HCT116 (cell line): ENCODE results near the gene TIMM13. TPM values are rescaled to one million over a fixed set of nuclear protein-coding genes. Genes with fewer than 3 reads are reported as not detected.

Experiments used
- ATAC-seq: fragments of 200-7000 bp; cut with Tn5 transposase; 2 replicates; pipeline ENCODE4 v1.9.1; 2020; ENCODE audit warnings: mild to moderate bottlenecking, moderate library complexity
- BruUV-seq: library from RNA; stranded (reverse); fragments of 400-500 nt; replicated peaks from 2 replicates; lab custom pipeline; 2021; lab: Mats Ljungman, UMichigan
- CTCF ChIA-PET: fragments of 300-600 bp; sonication (Branson Sonifier 250); formaldehyde crosslinking; loops from one replicate; lab custom pipeline; 2021; ENCODE audit warnings: antibody characterized with exemption; lab: Charles Lee
- POLR2A ChIA-PET: fragments of 300-600, 350-600 bp; sonication (Branson Sonifier 250); formaldehyde crosslinking; loops from one replicate; lab custom pipeline; 2021; ENCODE audit warnings: antibody characterized with exemption; lab: Charles Lee
- RAD21 ChIA-PET, 2 experiments: fragments of 300-600 bp; sonication (Branson Sonifier 250); formaldehyde crosslinking; loops; one replicate each; lab custom pipeline; 2023; ENCODE audit warnings: low total read pairs in 2 of 2; ENCODE audit not compliant: uncharacterized antibody in 2 of 2, unreplicated experiment in 2 of 2, low non-redundant PET in 1 of 2; lab: Charles Lee
- DNase-seq: peaks from one replicate; pipeline ENCODE4 v3.0.0-alpha.2; 2010; ENCODE audit warnings: low read depth, low spot score
- H2AFZ ChIP-seq: fragments of 200-600 bp; shearing (Covaris generic), sonication (generic); 2 replicates; pipeline ENCODE4 v1.6.1; 2017; ENCODE audit warnings: low read depth, mixed run types, mixed read lengths, antibody characterized with exemption, low read length; ENCODE audit not compliant: poor library complexity, severe bottlenecking
- H3K27ac ChIP-seq: 2 replicates; pipeline ENCODE4 v1.5.1; 2012; ENCODE audit warnings: low read depth, low read length
- H3K27me3 ChIP-seq: fragments of 200-600 bp; sonication (generic); 2 replicates; pipeline ENCODE4 v1.6.1; 2016; ENCODE audit warnings: mixed run types, low read length, mixed read lengths; ENCODE audit not compliant: insufficient read depth
- H3K36me3 ChIP-seq, 2 experiments: fragments of 200-500 bp in 1 of 2; fragments of 200-600 bp in 1 of 2; sonication (Bioruptor generic) in 1 of 2; sonication (generic) in 1 of 2; 2 replicates each; pipeline versions ENCODE4 v1.5.1 to v1.6.1; 2014 to 2016; ENCODE audit warnings: low read length in 2 of 2, inconsistent platforms in 1 of 2, mixed read lengths in 1 of 2, mixed run types in 1 of 2; ENCODE audit not compliant: insufficient read depth in 2 of 2, control insufficient read depth in 1 of 2
- H3K4me1 ChIP-seq, 2 experiments: fragments of 200-600 bp in 1 of 2; sonication (generic) in 1 of 2; 2 replicates each; pipeline versions ENCODE4 v1.5.1 to v1.6.1; 2012 to 2017; ENCODE audit warnings: low read length in 2 of 2, inconsistent platforms in 1 of 2, mild to moderate bottlenecking in 1 of 2, mixed read lengths in 1 of 2, mixed run types in 1 of 2, moderate library complexity in 1 of 2; ENCODE audit not compliant: insufficient read depth in 2 of 2, control insufficient read depth in 1 of 2
- H3K4me2 ChIP-seq: fragments of 200-600 bp; sonication (generic); 2 replicates; pipeline ENCODE4 v1.6.1; 2017; ENCODE audit warnings: mixed run types, low read length, mixed read lengths
- H3K4me3 ChIP-seq, 2 experiments: fragments of 200-600 bp in 1 of 2; sonication (generic) in 1 of 2; replicated peaks in 1 of 2; 2 replicates each; pipeline ENCODE4 v1.5.1; 2011 to 2016; ENCODE audit warnings: low read length in 2 of 2, control low read depth in 1 of 2, low read depth in 1 of 2, mild to moderate bottlenecking in 1 of 2, mixed read lengths in 1 of 2, mixed run types in 1 of 2
- H3K79me2 ChIP-seq: fragments of 200-600 bp; sonication (generic); 2 replicates; pipeline ENCODE4 v1.6.1; 2017; ENCODE audit warnings: mild to moderate bottlenecking, mixed run types, low read length, moderate library complexity, mixed read lengths; ENCODE audit not compliant: insufficient read depth
- H3K9ac ChIP-seq: fragments of 200-600 bp; sonication (generic); 2 replicates; pipeline ENCODE4 v1.6.1; 2016; ENCODE audit warnings: low read length, mixed read lengths
- H3K9me2 ChIP-seq: fragments of 200-600 bp; sonication (generic), shearing (Covaris generic); 2 replicates; pipeline ENCODE4 v1.6.1; 2017; ENCODE audit warnings: mixed run types, mild to moderate bottlenecking, moderate library complexity; ENCODE audit not compliant: insufficient read depth
- H3K9me3 ChIP-seq, 2 experiments: fragments of 200-500 bp in 1 of 2; fragments of 200-600 bp in 1 of 2; sonication (Bioruptor generic) in 1 of 2; sonication (generic) in 1 of 2; 2 replicates each; pipeline ENCODE4 v1.6.1; 2014 to 2017; ENCODE audit warnings: low read length in 2 of 2, mixed read lengths in 2 of 2, inconsistent platforms in 1 of 2, low read depth in 1 of 2, mild to moderate bottlenecking in 1 of 2, mixed run types in 1 of 2, moderate library complexity in 1 of 2; ENCODE audit not compliant: control insufficient read depth in 1 of 2, insufficient read depth in 1 of 2
- H4K20me1 ChIP-seq: fragments of 200-600 bp; sonication (generic), shearing (Covaris generic); 2 replicates; pipeline ENCODE4 v1.6.1; 2017; ENCODE audit warnings: mixed run types, mild to moderate bottlenecking, moderate library complexity; ENCODE audit not compliant: insufficient read depth
- CTCF ChIP-seq, 3 experiments: fragments of 200-600 bp in 1 of 3; sonication (generic) in 1 of 3; IDR thresholded peaks in 2 of 3; conservative IDR thresholded peaks in 1 of 3; 2 replicates each; pipeline ENCODE4 v1.5.1; 2012 to 2017; ENCODE audit warnings: low read depth in 2 of 3, low read length in 2 of 3, antibody characterized with exemption in 1 of 3, borderline replicate concordance in 1 of 3, control low read depth in 1 of 3, mild to moderate bottlenecking in 1 of 3, mixed read lengths in 1 of 3, mixed run types in 1 of 3, moderate library complexity in 1 of 3; ENCODE audit not compliant: insufficient read depth in 1 of 3
- EGR1 ChIP-seq: IDR thresholded peaks from 2 replicates; pipeline ENCODE4 v1.6.1; 2012; ENCODE audit warnings: low read depth
- ELF1 ChIP-seq: IDR thresholded peaks from 2 replicates; pipeline ENCODE4 v1.6.1; 2012; ENCODE audit warnings: low read depth, borderline replicate concordance
- EZH2 ChIP-seq: fragments of 200-600 bp; sonication (generic); IDR thresholded peaks from 2 replicates; pipeline ENCODE4 v1.6.1; 2017; ENCODE audit warnings: antibody characterized with exemption, mixed run types
- EZH2phosphoT487 ChIP-seq: fragments of 200-600 bp; IDR thresholded peaks from 2 replicates; pipeline ENCODE4 v1.6.1; 2018; ENCODE audit warnings: antibody characterized with exemption, borderline replicate concordance
- FOSL1 ChIP-seq: IDR thresholded peaks from 2 replicates; pipeline ENCODE4 v1.6.1; 2012; ENCODE audit warnings: low read depth
- JUND ChIP-seq: IDR thresholded peaks from 2 replicates; pipeline ENCODE4 v1.6.1; 2012
- MAX ChIP-seq: IDR thresholded peaks from 2 replicates; pipeline ENCODE4 v1.6.1; 2012
- POLR2AphosphoS5 ChIP-seq: IDR thresholded peaks from 2 replicates; pipeline ENCODE4 v1.6.1; 2011; ENCODE audit warnings: mild to moderate bottlenecking, low read depth, low read length, moderate library complexity
- RAD21 ChIP-seq: IDR thresholded peaks from 2 replicates; pipeline ENCODE4 v1.6.1; 2012; ENCODE audit warnings: low read depth, mild to moderate bottlenecking
- REST ChIP-seq: IDR thresholded peaks from 2 replicates; pipeline ENCODE4 v1.6.1; 2012; ENCODE audit warnings: low read depth
- SP1 ChIP-seq: IDR thresholded peaks from 2 replicates; pipeline ENCODE4 v1.6.1; 2012; ENCODE audit warnings: low read depth
- SRF ChIP-seq: IDR thresholded peaks from 2 replicates; pipeline ENCODE4 v1.6.1; 2012; ENCODE audit warnings: low read depth
- TCF7L2 ChIP-seq: IDR thresholded peaks from 2 replicates; pipeline ENCODE4 v1.7.0; 2011; ENCODE audit warnings: borderline replicate concordance, inconsistent platforms; ENCODE audit not compliant: insufficient read depth, insufficient read length; ENCODE audit errors: extremely low read depth
- YY1 ChIP-seq: IDR thresholded peaks from 2 replicates; pipeline ENCODE4 v1.6.1; 2011; ENCODE audit warnings: low read length, low read depth, moderate library complexity, mild to moderate bottlenecking; ENCODE audit not compliant: insufficient replicate concordance; ENCODE audit errors: extremely low read depth
- ZBTB33 ChIP-seq: IDR thresholded peaks from 2 replicates; pipeline ENCODE4 v1.6.1; 2011; ENCODE audit warnings: mild to moderate bottlenecking, low read length, moderate library complexity; ENCODE audit not compliant: insufficient replicate concordance; ENCODE audit errors: extremely low read depth
- ZFX ChIP-seq: fragments of 450-650 bp; IDR thresholded peaks from 2 replicates; pipeline ENCODE4 v1.6.1; 2017
- ZNF274 ChIP-seq: fragments of 200-500 bp; sonication (Bioruptor generic); IDR thresholded peaks from 2 replicates; pipeline ENCODE4 v1.6.1; 2014; ENCODE audit warnings: mild to moderate bottlenecking, low read depth, low read length, inconsistent platforms
- intact Hi-C: fragments of 100-400 bp; cut with micrococcal nuclease; formaldehyde crosslinking; loops from 2 replicates; pipeline ENCODE4 v1.10.0; 2022
- total RNA-seq: library from RNA; stranded (reverse); gene quantifications from one replicate; pipeline ENCODE4 v1.2.1, GENCODE V29; 2021; ENCODE audit not compliant: unreplicated experiment

The TIMM13 gene
- total RNA-seq, 1 experiment from 2014 or later: 151 TPM

GRCh38 chr19:2441096-2441752 is 13.8 kb upstream of the TIMM13 start:
- Histone ChIP-seq H3K4me1 (no peaks in the 10 kb centered on the region), H2AFZ (no peak overlapping the region), H3K9me2 (no peaks in the 10 kb centered on the region), H3K27me3 (no peaks in the 10 kb centered on the region), H3K4me2 (no peak overlapping the region), H3K36me3 (peaks cover 42 to 49% of the 10 kb centered on the region in 2 experiments), H3K27ac (no peak overlapping the region), H3K9me3 (no peaks in the 10 kb centered on the region), H3K9ac (no peak overlapping the region), H3K79me2 (peaks cover 89% of the 10 kb centered on the region), H4K20me1 (0 out of 2 replicates have a peak, but pooled peaks cover 4% of the 10 kb centered on the region), H3K4me3 (no peak overlapping the region)
- ChIA-PET POLR2A (interaction anchor here (1.2 kb wide), 1 partner anchor 14 kb away, joined by 3 read pairs; the partner anchor contains the start of gene TIMM13), CTCF (no interaction called here), RAD21 (no interaction called here)
- BruUV-seq: no TSS peak
- ATAC-seq (no peak), DNase-seq (no peak)
- intact Hi-C loops: no loop called here
- TF ChIP-seq RAD21 (no peak), SP1 (no peak), JUND (no peak), MAX (no peak), ELF1 (no peak), YY1 (no peak), EGR1 (no peak), ZFX (no peak), REST (no peak), EZH2phosphoT487 (no peak), EZH2 (no peak), ZBTB33 (no peak), SRF (no peak), FOSL1 (no peak), CTCF (IDR thresholded peaks at IDR 0.05 in 2 of 3, conservative IDR thresholded peaks at IDR 0.05 in 1 of 3; ENCODE audit: borderline replicate concordance in 1 of 3, insufficient read depth in 1 of 3, low read depth in 2 of 3, low read length in 2 of 3) (no peak), TCF7L2 (no peak), ZNF274 (no peak), POLR2AphosphoS5 (no peak)
